IMR-90 (cell line): Measurements from ENCODE around the gene CDKL1.

Source experiments
- FOS ChIP-seq: fragments of 150-350 bp; IDR thresholded peaks from 2 replicates; pipeline ENCODE4 v1.6.1; 2016; ENCODE audit warnings: low read depth, low read length
- MAFK ChIP-seq: IDR thresholded peaks from 2 replicates; pipeline ENCODE4 v1.6.1; 2012; ENCODE audit warnings: low read depth, low read length, improper control_type of control experiment
- MAZ ChIP-seq: IDR thresholded peaks from 2 replicates; pipeline ENCODE4 v1.6.1; 2012; ENCODE audit warnings: low read depth, mild to moderate bottlenecking, low read length, improper control_type of control experiment, moderate library complexity, borderline replicate concordance
- MXI1 ChIP-seq: IDR thresholded peaks from 2 replicates; pipeline ENCODE4 v1.6.1; 2012; ENCODE audit warnings: low read depth, mild to moderate bottlenecking, low read length, moderate library complexity, borderline replicate concordance
- POLR2A ChIP-seq: IDR thresholded peaks from 2 replicates; pipeline ENCODE4 v1.6.1; 2012; ENCODE audit warnings: mild to moderate bottlenecking, low read depth, low read length
- RAD21 ChIP-seq: IDR thresholded peaks from 2 replicates; pipeline ENCODE4 v1.6.1; 2012; ENCODE audit warnings: low read length, improper control_type of control experiment
- RFX5 ChIP-seq: IDR thresholded peaks from 2 replicates; pipeline ENCODE4 v1.8.0; 2012; ENCODE audit warnings: low read depth, mild to moderate bottlenecking, low read length, moderate library complexity
- SMC3 ChIP-seq: fragments of 150-350 bp; IDR thresholded peaks from 2 replicates; pipeline ENCODE4 v1.6.1; 2016; ENCODE audit warnings: low read depth, mild to moderate bottlenecking, antibody characterized with exemption, low read length, moderate library complexity
- TF ChIP-seq, protein P1 (sequence below): conservative IDR thresholded peaks from 2 replicates; pipeline ENCODE4 v1.5.1; 2012; ENCODE audit warnings: mild to moderate bottlenecking, low read depth, low read length, improper control_type of control experiment

DNA sequence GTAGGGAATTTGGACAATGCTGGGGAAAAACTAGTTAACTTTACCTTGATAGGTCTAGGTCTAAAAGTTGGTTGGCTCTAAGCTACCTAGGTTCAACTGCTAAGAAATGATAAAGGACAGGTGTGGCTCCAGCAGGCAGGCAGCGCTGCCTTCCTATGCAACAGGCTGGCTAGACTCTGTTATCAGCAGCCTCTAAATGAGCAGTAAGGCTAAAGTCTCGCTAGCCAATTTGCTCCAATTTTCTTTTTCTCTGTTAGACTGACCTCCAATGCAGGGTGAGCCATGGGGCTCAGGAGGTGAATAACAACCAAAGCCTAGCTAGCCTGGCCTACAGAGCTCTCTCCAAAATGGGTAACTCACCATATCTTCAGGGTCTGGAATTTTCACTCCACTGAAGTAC, 58.1 kb downstream of the CDKL1 start:
- TF ChIP-seq, protein P1, sequence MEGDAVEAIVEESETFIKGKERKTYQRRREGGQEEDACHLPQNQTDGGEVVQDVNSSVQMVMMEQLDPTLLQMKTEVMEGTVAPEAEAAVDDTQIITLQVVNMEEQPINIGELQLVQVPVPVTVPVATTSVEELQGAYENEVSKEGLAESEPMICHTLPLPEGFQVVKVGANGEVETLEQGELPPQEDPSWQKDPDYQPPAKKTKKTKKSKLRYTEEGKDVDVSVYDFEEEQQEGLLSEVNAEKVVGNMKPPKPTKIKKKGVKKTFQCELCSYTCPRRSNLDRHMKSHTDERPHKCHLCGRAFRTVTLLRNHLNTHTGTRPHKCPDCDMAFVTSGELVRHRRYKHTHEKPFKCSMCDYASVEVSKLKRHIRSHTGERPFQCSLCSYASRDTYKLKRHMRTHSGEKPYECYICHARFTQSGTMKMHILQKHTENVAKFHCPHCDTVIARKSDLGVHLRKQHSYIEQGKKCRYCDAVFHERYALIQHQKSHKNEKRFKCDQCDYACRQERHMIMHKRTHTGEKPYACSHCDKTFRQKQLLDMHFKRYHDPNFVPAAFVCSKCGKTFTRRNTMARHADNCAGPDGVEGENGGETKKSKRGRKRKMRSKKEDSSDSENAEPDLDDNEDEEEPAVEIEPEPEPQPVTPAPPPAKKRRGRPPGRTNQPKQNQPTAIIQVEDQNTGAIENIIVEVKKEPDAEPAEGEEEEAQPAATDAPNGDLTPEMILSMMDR = no peak
- no peak for TF ChIP-seq RAD21
- no peak for TF ChIP-seq POLR2A
- no peak for TF ChIP-seq MXI1
- no peak for TF ChIP-seq RFX5
- TF ChIP-seq FOS = no peak
- no peak for TF ChIP-seq MAFK
- no peak for TF ChIP-seq MAZ
- no peak for TF ChIP-seq SMC3
